ENCODE data around the gene PELI2.

DNA sequence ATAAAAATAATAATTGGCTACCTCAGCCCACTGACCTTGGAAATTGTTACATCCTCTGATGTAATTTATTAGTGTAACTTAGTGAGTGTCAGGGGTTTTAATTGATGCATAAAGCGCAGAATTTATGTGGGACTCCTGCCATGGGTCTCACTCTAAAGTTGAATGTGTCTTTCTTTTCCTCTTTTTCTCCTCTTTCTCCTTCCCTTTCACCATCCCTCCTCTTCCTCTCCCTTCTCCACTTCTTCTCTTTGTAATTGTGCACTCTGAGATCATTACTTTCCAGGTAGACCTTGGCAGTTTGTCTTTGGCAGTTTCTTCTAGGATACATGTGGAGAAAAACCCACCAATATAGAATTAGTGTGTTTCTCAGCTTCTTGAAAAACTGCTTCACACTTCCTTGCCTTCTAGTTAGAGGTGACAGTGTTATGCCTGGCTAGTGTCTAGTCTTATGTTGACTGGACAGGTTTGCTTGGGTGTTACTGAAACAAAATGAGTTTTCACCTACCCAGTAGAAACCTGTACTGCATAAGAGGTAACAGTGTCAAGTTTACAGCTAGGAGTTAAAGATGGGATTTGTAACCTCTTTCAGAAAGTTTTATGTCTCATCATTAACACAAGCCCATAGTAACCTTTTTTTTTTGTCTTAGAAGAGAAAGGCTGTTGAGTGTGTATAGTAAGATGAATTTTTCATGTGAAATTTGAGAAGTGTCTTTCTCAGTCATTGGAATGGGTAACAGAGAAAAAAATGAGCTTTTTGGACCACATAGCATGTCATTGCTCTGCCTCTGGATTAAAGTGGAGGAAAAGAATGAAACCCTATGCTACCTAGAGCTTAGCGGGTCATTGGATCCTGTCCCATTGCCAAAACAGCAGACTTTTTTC is 18.6 kb downstream of the PELI2 start:
- TF ChIP-seq CTCF (IDR thresholded peaks at IDR 0.05) (no peak), POLR2A (IDR thresholded peaks at IDR 0.05) (no peak)
